Esophagus squamous epithelium (tissue), 4 donors: ENCODE data around the gene ARHGEF12.

ENCODE experiments used
- CTCF ChIP-seq, 6 experiments: fragments of 450-650 bp in 4 of 6; fragments of 200-600 bp in 2 of 6; sonication (generic) in 2 of 6; IDR thresholded peaks; one replicate each; pipeline ENCODE4 v1.5.1; 2016 to 2019; ENCODE audit warnings: antibody characterized with exemption in 6 of 6, mild to moderate bottlenecking in 4 of 6, moderate library complexity in 4 of 6
- POLR2A ChIP-seq, 4 donors: fragments of 450-650 bp; IDR thresholded peaks; one replicate each; pipeline ENCODE4 v1.6.1; 2017; ENCODE audit warnings: antibody characterized with exemption in 4 of 4, mild to moderate bottlenecking in 4 of 4, moderate library complexity in 3 of 4

- TF ChIP-seq POLR2A (IDR thresholded peaks at IDR 0.05) = no peak
- no peak for TF ChIP-seq CTCF (IDR thresholded peaks at IDR 0.05)
Observed at GRCh38 chr11:120404495-120404894, 68.3 kb downstream of the ARHGEF12 start.
